ENCODE data around the gene ERF. TPM values are rescaled to one million over a fixed set of nuclear protein-coding genes. Genes with fewer than 3 reads are reported as not detected.

Gene ERF
- total and polyA plus RNA-seq, 2 of the 8 experiments (the other 6 are each of a cell fraction or from before 2014, with no cell fraction given), result 43.7 to 62.7 TPM

- DNase-seq (ENCODE audit: low read depth in 1 of 2, low spot score in 2 of 2) (no peak), FAIRE-seq (no peak)
- Histone ChIP-seq H2AK5ac (ENCODE audit: low read depth, low read length) (no peak overlapping the region), H3K4me1 (replicated peaks in 1 of 4; ENCODE audit: control insufficient read depth in 3 of 4, insufficient read depth in 4 of 4, low read length in 3 of 4) (peaks cover 0 to 19% (median 7%) of the 10 kb centered on the region in 4 experiments; a peak in 5 of 7 replicates), H3K4ac (replicated peaks; ENCODE audit: insufficient read length, low read depth, low read length) (no peak overlapping the region), H4K91ac (replicated peaks; ENCODE audit: insufficient read length, low read length) (no peak overlapping the region), H3K9ac (replicated peaks in 1 of 4; ENCODE audit: extremely low read depth in 1 of 4, low read depth in 3 of 4, low read length in 3 of 4) (no peak overlapping the region), H3K56ac (replicated peaks; ENCODE audit: insufficient read length, low read depth, low read length) (no peak overlapping the region), H4K8ac (ENCODE audit: extremely low read depth, insufficient read depth, low read length) (no peak overlapping the region), H3K36me3 (ENCODE audit: control insufficient read depth in 2 of 4, insufficient read depth in 4 of 4, low read length in 3 of 4) (peaks cover 0 to 15% (median 5%) of the 10 kb centered on the region in 4 experiments; a peak in 2 of 8 replicates), H3K27ac (ENCODE audit: low read depth, low read length) (no peak overlapping the region), H4K5ac (ENCODE audit: insufficient read length, low read depth, low read length) (no peak overlapping the region), H2BK12ac (ENCODE audit: low read depth, low read length) (no peak overlapping the region), H4K20me1 (replicated peaks in 1 of 2; ENCODE audit: control insufficient read depth in 1 of 2, insufficient read depth in 2 of 2, low read length in 2 of 2) (peaks cover 0 to 8% of the 10 kb centered on the region in 2 experiments), H3K27me3 (replicated peaks in 1 of 4; ENCODE audit: control insufficient read depth in 3 of 4, extremely low read depth in 1 of 4, insufficient read depth in 3 of 4, low read length in 3 of 4) (no peaks in the 10 kb centered on the region), H3K4me3 (ENCODE audit: extremely low read depth in 1 of 4, insufficient read depth in 2 of 4, low read depth in 3 of 4, low read length in 4 of 4) (no peak overlapping the region), H2AFZ (ENCODE audit: low read length) (no peak overlapping the region), H2BK15ac (ENCODE audit: low read length) (no peak overlapping the region), H3K23ac (ENCODE audit: insufficient read length) (no peak overlapping the region), H2BK20ac (ENCODE audit: low read length) (no peak overlapping the region), H3K79me2 (ENCODE audit: control insufficient read depth in 1 of 2, insufficient read depth in 2 of 2, low read length in 2 of 2) (peaks cover 0 to 9% of the 10 kb centered on the region in 2 experiments; a peak in 1 of 4 replicates), H3K23me2 (ENCODE audit: low read depth, low read length) (peaks cover 5% of the 10 kb centered on the region; the same call in 1 of the 2 replicates), H3K79me1 (ENCODE audit: low read depth, low read length) (peaks cover 5% of the 10 kb centered on the region), H2BK120ac (replicated peaks; ENCODE audit: low read depth, low read length) (no peak overlapping the region), H2BK5ac (ENCODE audit: low read depth, low read length) (no peak overlapping the region), H3K9me3 (ENCODE audit: insufficient read depth in 2 of 2, low read depth in 1 of 2, low read length in 1 of 2) (no peaks in the 10 kb centered on the region), H3K4me2 (ENCODE audit: insufficient read depth in 1 of 2, low read depth in 2 of 2, low read length in 2 of 2) (no peak overlapping the region), H3K18ac (ENCODE audit: extremely low read depth, low read length) (no peak overlapping the region), H3K14ac (ENCODE audit: insufficient read length) (no peak overlapping the region)
- ChIA-PET POLR2A (ENCODE audit: partially characterized antibody) (interaction anchor here (1.1 to 4.1 kb wide), 2 partner anchors 8 to 10 kb away, joined by 4 to 27 read pairs; no protein-coding TSS in a partner anchor), CTCF (ENCODE audit: partially characterized antibody) (interaction anchor here (1.4 kb wide), 1 partner anchor 27 kb away, joined by 3 read pairs; no protein-coding TSS in a partner anchor)
- WGBS, 2 experiments (ENCODE audit: extremely low coverage in 1 of 2, insufficient coverage in 1 of 2, insufficient read length in 1 of 2, insufficient replicate concordance in 2 of 2, low coverage in 1 of 2, low lambda C conversion rate in 2 of 2, missing lambda C conversion rate in 1 of 2), result 96% methylated on average over 21 of the region's 23 CpGs; no CpG with 5 or more reads in 1 of the 2 experiments
- TF ChIP-seq CREB1 (IDR thresholded peaks at IDR 0.05), result no peak
- no peak for TF ChIP-seq CBX5 (IDR thresholded peaks at IDR 0.05; ENCODE audit: low read depth, low read length)
- TF ChIP-seq CTBP2 (IDR thresholded peaks at IDR 0.05; ENCODE audit: borderline replicate concordance, insufficient read depth, insufficient read length, low read length), result no peak
- TF ChIP-seq, protein P1, sequence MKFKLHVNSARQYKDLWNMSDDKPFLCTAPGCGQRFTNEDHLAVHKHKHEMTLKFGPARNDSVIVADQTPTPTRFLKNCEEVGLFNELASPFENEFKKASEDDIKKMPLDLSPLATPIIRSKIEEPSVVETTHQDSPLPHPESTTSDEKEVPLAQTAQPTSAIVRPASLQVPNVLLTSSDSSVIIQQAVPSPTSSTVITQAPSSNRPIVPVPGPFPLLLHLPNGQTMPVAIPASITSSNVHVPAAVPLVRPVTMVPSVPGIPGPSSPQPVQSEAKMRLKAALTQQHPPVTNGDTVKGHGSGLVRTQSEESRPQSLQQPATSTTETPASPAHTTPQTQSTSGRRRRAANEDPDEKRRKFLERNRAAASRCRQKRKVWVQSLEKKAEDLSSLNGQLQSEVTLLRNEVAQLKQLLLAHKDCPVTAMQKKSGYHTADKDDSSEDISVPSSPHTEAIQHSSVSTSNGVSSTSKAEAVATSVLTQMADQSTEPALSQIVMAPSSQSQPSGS (IDR thresholded peaks at IDR 0.05; ENCODE audit: low read length), result no peak
- TF ChIP-seq SIN3A (conservative IDR thresholded peaks at IDR 0.05 in 1 of 2, IDR thresholded peaks at IDR 0.05 in 1 of 2; ENCODE audit: low read depth in 1 of 2, low read length in 2 of 2), result no peak
- TF ChIP-seq TAF7 (optimal IDR thresholded peaks at IDR 0.05; ENCODE audit: borderline replicate concordance, low read depth, low read length), result no peak
- no peak for TF ChIP-seq SIRT6 (IDR thresholded peaks at IDR 0.05; ENCODE audit: low read length)
- TF ChIP-seq POLR2A (IDR thresholded peaks at IDR 0.05; ENCODE audit: control extremely low read depth in 1 of 2, low read depth in 2 of 2, low read length in 2 of 2), result no peak
- no peak for TF ChIP-seq JUN (IDR thresholded peaks at IDR 0.05; ENCODE audit: low read depth, low read length)
- no peak for TF ChIP-seq TEAD4 (IDR thresholded peaks at IDR 0.05; ENCODE audit: low read depth, low read length)
- TF ChIP-seq PHF8 (conservative IDR thresholded peaks at IDR 0.05; ENCODE audit: low read depth, low read length), result no peak
- TF ChIP-seq TBP (IDR thresholded peaks at IDR 0.05; ENCODE audit: low read depth, low read length), result no peak
Measured at GRCh38 chr19:42272989-42273406, 18.1 kb upstream of the ERF start.
